Esophagus (tissue), 2 donors: ENCODE measurements around the gene RGP1. TPM values are rescaled to one million over a fixed set of nuclear protein-coding genes. Genes with fewer than 3 reads are reported as not detected.

Source experiments
- H3K27ac ChIP-seq, 2 donors: one replicate each; pipeline ENCODE4 v1.5.1; 2013; ENCODE audit warnings: low read depth in 2 of 2, mild to moderate bottlenecking in 2 of 2, inconsistent platforms in 1 of 2, low read length in 1 of 2, moderate library complexity in 1 of 2
- H3K27me3 ChIP-seq, 2 donors: one replicate each; pipeline ENCODE4 v1.6.1; 2013; ENCODE audit warnings: low read length in 2 of 2, control low read depth in 1 of 2, mild to moderate bottlenecking in 1 of 2; ENCODE audit not compliant: insufficient read depth in 2 of 2, control insufficient read depth in 1 of 2
- H3K36me3 ChIP-seq, 2 donors: one replicate each; pipeline ENCODE4 v1.6.1; 2013; ENCODE audit warnings: low read length in 1 of 2; ENCODE audit not compliant: control insufficient read depth in 2 of 2, insufficient read depth in 2 of 2
- H3K4me1 ChIP-seq, 2 donors: one replicate each; pipeline ENCODE4 v1.6.1; 2013; ENCODE audit warnings: low read length in 1 of 2; ENCODE audit not compliant: control insufficient read depth in 2 of 2, insufficient read depth in 2 of 2
- H3K4me3 ChIP-seq, 2 donors: one replicate each; pipeline ENCODE4 v1.5.1; 2013; ENCODE audit warnings: low read length in 2 of 2, mild to moderate bottlenecking in 2 of 2, low read depth in 1 of 2, moderate library complexity in 1 of 2
- H3K9me3 ChIP-seq, 2 donors: one replicate each; pipeline ENCODE4 v1.6.1; 2013; ENCODE audit warnings: mild to moderate bottlenecking in 2 of 2, low read depth in 1 of 2, low read length in 1 of 2, moderate library complexity in 1 of 2; ENCODE audit not compliant: control insufficient read depth in 2 of 2, insufficient read depth in 1 of 2
- WGBS, 2 donors: extraction: QIAGEN DNeasy Blood & Tissue Kit; methylation state at CpG; one replicate each; pipeline ENCODE4 v1.1.7; 2013; 5-methylcytosine and 5-hydroxymethylcytosine counted together
- polyA plus RNA-seq, 2 donors: library from polyadenylated mRNA; stranded (reverse); fragments of 200-250 nt; gene quantifications; one replicate each; pipeline ENCODE4 v1.2.3, GENCODE V29; 2013
- donor health status: healthy with polysubstance abuse.
- donor health status: Bipolar disorder and iron deficiency.

RGP1 gene
- polyA plus RNA-seq, 2 donors = 5.3 to 6.3 TPM

GRCh38 chr9:35718721-35719511 lies 30.2 kb upstream of the RGP1 start:
- no peak overlapping the region for H3K4me3 ChIP-seq
- peaks cover 52 to 78% of the 10 kb centered on the region in 2 donors for H3K36me3 ChIP-seq
- no peaks in the 10 kb centered on the region for H3K27me3 ChIP-seq
- no peak overlapping the region for H3K27ac ChIP-seq
- H3K4me1 ChIP-seq = no peaks in the 10 kb centered on the region
- H3K9me3 ChIP-seq = no peaks in the 10 kb centered on the region
- 84 to 89% methylated on average over 15 of the region's 15 CpGs for WGBS, 2 donors

GRCh38 chr9:35719546-35719945 lies 29.5 kb upstream of the RGP1 start:
- no peaks in the 10 kb centered on the region for H3K27me3 ChIP-seq
- 94 to 95% methylated on average over 4 of the region's 4 CpGs for WGBS, 2 donors
- peaks cover 52 to 78% of the 10 kb centered on the region in 2 donors for H3K36me3 ChIP-seq
- H3K9me3 ChIP-seq = no peaks in the 10 kb centered on the region
- H3K4me3 ChIP-seq = no peak overlapping the region
- H3K27ac ChIP-seq = no peak overlapping the region
- H3K4me1 ChIP-seq = no peaks in the 10 kb centered on the region

- Histone ChIP-seq H3K4me3 (no peak overlapping the region), H3K36me3 (peaks cover 40 to 53% of the 10 kb centered on the region in 2 donors), H3K9me3 (no peaks in the 10 kb centered on the region), H3K27ac (no peak overlapping the region), H3K27me3 (no peaks in the 10 kb centered on the region), H3K4me1 (peaks cover 0 to 6% of the 10 kb centered on the region in 2 donors)
- WGBS, 2 donors = 91 to 95% methylated on average over 2 of the region's 2 CpGs
These were observed 25.7 kb upstream of the RGP1 start for GRCh38 chr9:35723426-35723825.

GRCh38 chr9:35723908-35724307 lies 25.2 kb upstream of the RGP1 start:
- 94% methylated on average over 8 of the region's 8 CpGs for WGBS, 2 donors
- H3K27me3 ChIP-seq = no peaks in the 10 kb centered on the region
- peaks cover 0 to 10% of the 10 kb centered on the region in 2 donors for H3K4me1 ChIP-seq
- H3K4me3 ChIP-seq = no peak overlapping the region
- no peaks in the 10 kb centered on the region for H3K9me3 ChIP-seq
- H3K27ac ChIP-seq = no peak overlapping the region
- peaks cover 37 to 52% of the 10 kb centered on the region in 2 donors for H3K36me3 ChIP-seq

GRCh38 chr9:35725362-35725761 lies 23.7 kb upstream of the RGP1 start:
- Histone ChIP-seq H3K27me3 (no peaks in the 10 kb centered on the region), H3K4me3 (no peak overlapping the region), H3K9me3 (no peaks in the 10 kb centered on the region), H3K27ac (no peak overlapping the region), H3K4me1 (peaks cover 3 to 14% of the 10 kb centered on the region in 2 donors), H3K36me3 (peaks cover 23 to 38% of the 10 kb centered on the region in 2 donors)
- 92 to 94% methylated on average over 11 of the region's 11 CpGs for WGBS, 2 donors

GRCh38 chr9:35726931-35727330 lies 22.2 kb upstream of the RGP1 start:
- peaks cover 12 to 28% of the 10 kb centered on the region in 2 donors for H3K36me3 ChIP-seq
- 51 to 55% methylated on average over 3 of the region's 3 CpGs for WGBS, 2 donors
- H3K27me3 ChIP-seq = no peaks in the 10 kb centered on the region
- H3K9me3 ChIP-seq = no peaks in the 10 kb centered on the region
- H3K4me1 ChIP-seq = peaks cover 6 to 14% of the 10 kb centered on the region in 2 donors
- H3K27ac ChIP-seq = peak overlapping the region; percentile 85
- no peak overlapping the region for H3K4me3 ChIP-seq

- H3K4me1 ChIP-seq = peaks cover 8 to 14% of the 10 kb centered on the region in 2 donors
These were observed 21.4 kb upstream of the RGP1 start for GRCh38 chr9:35727676-35728040.

GRCh38 chr9:35728041-35728971 lies 20.8 kb upstream of the RGP1 start:
- WGBS, 2 donors = 23 to 27% methylated on average over 9 to 10 of the region's 10 CpGs
- peak overlapping the region; percentile 23 to 27 for H3K4me3 ChIP-seq
- peaks cover 10 to 14% of the 10 kb centered on the region in 2 donors for H3K4me1 ChIP-seq
- peak overlapping the region; percentile 85 for H3K27ac ChIP-seq
- H3K27me3 ChIP-seq = no peaks in the 10 kb centered on the region
- H3K9me3 ChIP-seq = no peaks in the 10 kb centered on the region
- peaks cover 8 to 20% of the 10 kb centered on the region in 2 donors for H3K36me3 ChIP-seq

More at GRCh38 chr9:35727676-35728040, 21.4 kb upstream of the RGP1 start:
- no peaks in the 10 kb centered on the region for H3K27me3 ChIP-seq
- peak overlapping the region in 1 of 2 donors; percentile 0 for H3K4me3 ChIP-seq
- H3K27ac ChIP-seq = peak overlapping the region; percentile 85
- H3K36me3 ChIP-seq = peaks cover 8 to 22% of the 10 kb centered on the region in 2 donors
- 50 to 52% methylated on average over 5 of the region's 5 CpGs for WGBS, 2 donors
- H3K9me3 ChIP-seq = no peaks in the 10 kb centered on the region

- Histone ChIP-seq H3K27ac (peak overlapping the region; percentile 62 to 99), H3K9me3 (no peaks in the 10 kb centered on the region), H3K36me3 (peaks cover 3 to 13% of the 10 kb centered on the region in 2 donors), H3K27me3 (no peaks in the 10 kb centered on the region), H3K4me1 (peaks cover 10 to 14% of the 10 kb centered on the region in 2 donors), H3K4me3 (peak overlapping the region in 1 of 2 donors; percentile 9)
- WGBS, 2 donors = 58 to 59% methylated on average over 3 of the region's 3 CpGs
These were observed 20.0 kb upstream of the RGP1 start for GRCh38 chr9:35729101-35729500.
